GM18526 (cell line): Measurements from ENCODE around the gene BEST2.

Source experiments
- POLR2A ChIP-seq: IDR thresholded peaks from 3 replicates; pipeline ENCODE4 v1.6.1; 2011; ENCODE audit not compliant: insufficient read length; ENCODE audit errors: extremely low read depth

BEST2 gene

DNA sequence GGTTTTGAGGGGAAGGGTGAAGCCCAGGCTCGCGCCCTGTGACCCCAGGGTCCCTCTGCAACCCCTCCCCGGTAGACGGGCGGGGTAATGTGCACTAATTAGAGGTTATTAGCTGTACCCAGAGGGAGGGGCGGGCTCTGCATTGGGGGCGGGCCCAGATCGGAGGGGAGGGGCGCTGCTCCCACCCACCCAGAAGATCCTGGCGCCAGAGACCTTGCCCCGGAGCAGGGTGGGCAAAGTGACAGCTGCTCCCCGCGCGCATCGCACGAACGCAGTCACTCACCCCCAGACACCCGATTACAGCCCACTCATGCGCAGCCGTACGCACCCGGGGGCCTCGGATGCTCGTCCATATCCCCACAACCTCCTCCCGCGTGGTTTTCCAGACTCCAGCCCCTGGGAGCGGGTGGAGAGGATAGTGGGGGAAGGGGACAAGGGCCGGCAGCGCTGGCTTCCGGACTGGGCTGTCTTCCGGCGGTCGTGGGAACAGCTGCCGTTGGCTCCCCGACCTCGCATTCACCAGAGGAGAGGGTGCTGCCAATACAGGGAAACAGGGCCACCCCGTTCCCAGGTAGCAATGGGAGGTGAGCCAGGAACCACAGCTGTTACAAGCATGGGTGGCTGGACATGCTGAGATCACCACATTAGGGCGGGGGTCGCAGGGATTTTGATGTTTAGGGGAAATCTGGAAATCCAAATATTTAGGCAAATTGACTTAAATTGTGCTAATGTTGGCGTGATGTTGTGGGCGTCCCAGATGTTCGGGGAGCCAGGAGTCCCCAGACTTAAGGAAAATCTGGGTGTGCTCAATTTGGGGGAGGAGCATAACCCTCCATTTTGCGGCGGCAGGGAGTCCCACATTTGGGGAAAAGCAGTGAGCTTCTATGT is 26.7 kb downstream of the BEST2 start:
- peak; percentile 79 for TF ChIP-seq POLR2A

DNA sequence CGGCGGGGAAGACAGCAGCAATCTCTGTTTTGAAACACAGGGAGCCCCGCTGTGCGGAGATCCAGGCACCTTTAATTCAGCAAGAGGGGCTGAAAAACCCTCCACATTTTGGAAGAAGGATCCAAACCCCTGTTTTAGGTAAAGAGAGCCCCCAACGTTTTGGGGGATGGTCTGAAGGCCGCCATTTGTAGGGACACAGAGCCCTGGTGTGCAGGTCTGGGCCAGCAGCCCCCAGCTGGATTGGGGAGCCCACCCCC is 27.2 kb downstream of the BEST2 start:
- TF ChIP-seq POLR2A: no peak

DNA sequence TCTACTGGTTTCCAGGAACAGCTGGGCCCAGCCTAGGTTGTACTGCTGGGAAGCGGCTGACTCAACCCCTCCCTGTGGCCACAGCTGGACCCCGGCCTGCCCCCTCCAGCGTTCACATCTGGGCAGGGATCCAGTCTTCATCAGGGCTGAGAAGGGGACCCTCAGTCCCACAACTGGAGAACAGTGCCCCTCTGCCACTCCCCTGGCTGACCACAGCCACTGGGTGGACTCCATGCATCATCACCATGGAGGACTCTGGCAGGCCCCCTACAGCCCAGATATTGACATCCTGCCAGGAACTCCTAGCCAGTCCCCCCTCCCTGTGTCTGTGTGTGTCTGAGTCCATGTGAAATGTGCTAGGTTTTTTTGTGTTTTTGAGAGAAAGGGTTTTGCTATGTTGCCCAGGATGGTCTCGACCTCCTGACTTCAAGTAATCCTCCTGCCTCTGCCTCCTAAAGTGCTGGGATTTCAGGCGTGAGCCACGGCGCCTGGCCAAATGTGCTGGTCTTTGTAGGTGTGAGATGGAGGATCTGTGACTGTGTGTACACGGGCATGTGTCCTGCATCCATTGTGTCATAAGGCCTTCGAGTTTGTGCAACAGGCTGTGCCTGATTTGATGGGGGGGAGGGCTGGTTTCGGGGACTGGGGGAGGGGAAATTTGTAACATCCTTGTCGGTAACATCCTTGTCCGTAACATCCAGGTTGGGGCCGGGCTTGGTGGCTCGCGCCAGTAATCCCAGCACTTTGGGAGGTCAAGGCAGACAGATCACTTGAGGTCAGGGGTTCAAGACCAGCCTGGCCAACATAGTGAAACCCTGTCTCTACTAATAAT is 27.8 kb downstream of the BEST2 start:
- TF ChIP-seq POLR2A: no peak

DNA sequence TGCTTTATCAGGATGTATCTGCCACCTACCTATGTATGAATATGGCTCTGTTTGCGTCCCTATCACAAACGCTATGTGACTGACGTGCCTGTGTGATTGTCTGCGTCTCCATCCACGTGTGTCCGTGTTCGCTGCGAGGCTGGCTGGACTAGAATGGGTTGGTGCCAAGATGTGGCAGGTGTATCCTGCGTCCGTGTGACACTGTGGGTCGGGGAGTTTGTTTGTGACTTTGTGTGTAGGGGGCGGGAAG is 30.5 kb downstream of the BEST2 start:
- no peak for TF ChIP-seq POLR2A

DNA sequence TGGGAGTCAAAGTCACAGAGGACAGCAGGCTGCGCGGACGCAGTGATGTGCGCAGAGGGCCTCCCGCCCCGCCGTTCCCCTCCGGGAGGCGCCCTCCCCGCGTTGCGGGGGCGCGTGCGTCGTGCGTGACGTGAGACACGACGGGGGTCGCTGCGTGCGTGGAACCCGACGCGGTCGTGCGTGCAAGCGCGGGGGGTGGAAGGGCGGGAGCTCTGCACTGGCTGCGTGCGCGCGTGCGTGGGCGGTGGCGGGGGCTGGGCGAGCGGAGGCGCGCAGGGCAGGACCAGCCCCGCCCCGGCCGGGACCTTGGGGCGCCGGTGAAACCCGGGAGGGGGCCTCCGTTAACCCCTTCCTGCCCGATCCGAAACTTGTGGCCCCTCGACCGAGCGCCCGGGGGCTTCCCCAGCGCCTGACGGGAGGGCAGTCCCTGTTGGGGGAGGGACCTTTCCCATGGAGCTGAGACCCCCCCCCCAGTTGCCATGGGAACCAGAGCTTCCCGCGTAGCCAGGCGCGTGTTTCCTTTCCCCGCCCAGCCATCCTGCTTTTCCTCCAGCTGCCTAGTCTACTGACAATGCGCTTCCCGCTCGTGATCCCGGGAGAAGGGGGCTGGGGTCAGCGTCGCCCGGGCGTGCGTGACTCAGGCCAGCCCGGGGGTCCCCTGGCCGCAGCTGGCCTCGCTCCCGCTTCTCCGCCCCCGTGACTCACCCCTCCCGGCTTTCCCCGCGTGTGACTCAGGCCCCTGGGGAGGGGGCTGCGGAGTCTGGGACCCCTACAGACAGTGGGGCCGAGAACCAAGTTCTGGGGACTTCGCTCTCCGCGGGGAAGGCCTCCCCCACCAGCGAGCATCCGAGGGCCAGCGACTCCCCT is 31.1 kb downstream of the BEST2 start:
- TF ChIP-seq POLR2A: peak; percentile 44

DNA sequence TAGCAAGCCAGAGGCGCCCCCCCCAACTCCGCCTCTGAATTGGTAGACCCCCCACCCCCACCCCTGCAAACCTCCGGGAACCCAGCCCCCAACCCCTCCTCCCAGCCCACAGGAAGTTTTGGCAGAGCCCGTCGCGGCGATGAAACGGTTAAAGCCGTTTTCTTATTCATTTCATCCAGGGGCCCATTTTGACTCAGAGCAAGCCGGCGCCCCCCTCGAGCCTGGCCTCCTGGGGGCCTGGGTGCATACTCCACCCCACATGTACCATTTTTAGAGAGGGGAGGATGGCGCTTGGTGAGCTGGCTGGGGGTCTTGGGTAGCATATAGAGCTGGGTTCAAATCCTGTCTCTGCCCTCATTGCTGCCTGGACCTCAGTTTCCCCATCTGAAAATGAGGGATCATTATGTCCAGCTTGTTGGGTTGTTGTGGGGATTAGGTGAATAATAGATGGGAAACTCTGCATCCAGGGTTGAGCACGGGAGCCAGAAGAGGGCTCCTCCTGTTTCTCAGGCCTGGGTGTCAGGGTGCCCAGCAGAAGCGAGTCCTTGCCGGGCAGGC is 31.8 kb downstream of the BEST2 start:
- no peak for TF ChIP-seq POLR2A

DNA sequence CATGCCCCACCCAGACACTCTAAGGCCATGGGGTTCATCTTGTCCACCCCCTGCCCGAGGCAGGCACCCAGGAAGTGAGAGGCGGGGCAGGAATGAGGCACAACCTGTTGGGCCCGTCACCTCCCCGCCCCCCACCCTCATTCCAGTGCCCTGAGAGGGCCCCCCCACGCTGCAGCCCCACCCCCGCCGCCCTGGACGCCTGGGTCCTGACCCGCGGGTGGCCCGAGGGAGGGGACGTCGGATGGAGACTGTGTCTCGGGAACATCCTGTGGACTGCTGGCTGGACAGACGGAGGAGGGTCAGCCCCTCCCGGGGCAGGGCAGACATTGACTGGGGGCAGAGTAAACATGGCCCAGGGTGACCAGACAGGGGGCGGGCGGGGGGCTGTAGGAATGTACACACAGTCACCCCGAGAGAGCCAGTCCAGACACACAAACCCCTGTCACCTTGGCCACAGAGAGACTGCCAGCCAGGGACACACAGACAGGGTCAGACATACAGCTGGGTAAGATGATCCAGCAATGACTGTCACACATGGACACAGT is 32.3 kb downstream of the BEST2 start:
- peak; percentile 29 for TF ChIP-seq POLR2A

DNA sequence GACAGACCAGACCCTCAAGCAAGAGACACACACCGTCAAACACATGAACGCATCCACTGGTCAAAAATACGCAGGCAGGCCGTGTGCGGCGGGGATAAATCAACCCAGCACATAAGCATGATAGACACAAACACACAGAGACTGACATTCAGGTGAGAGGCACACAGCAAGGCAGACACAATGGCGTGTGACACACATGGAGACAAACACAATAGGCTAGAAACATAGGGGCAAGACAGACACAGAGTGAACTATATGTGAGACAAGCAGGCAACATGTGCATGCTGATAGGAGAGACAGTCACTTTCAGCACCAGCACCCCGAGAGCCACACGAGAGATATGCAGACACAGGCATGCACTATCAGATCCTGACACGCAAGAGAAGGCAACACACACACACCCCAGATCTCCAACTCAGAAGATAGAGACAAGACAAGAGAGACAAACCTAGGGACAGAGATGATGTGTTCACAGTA is 32.8 kb downstream of the BEST2 start:
- no peak for TF ChIP-seq POLR2A

DNA sequence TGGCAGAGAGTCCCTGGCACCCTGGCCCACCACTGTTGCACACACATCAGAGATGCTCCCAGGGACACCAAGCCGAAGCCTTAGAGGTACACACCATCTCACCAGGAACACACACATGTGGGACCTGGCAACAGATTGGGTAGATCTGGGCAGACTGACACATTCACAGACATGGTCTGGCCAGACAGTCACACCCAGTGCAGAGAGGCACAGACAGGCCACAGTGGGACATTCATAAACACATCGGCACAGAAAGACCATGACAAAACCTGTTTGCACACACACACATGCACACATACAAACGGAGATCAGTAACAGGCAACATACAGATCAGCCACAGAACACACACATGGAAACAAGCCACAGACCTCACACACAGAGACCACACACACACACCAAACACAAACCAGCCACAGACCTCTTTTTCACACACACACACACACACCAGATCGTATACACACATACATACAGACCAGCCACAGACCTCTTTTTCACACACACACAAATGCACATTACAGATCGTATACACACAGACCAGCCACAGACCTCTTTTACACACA is 33.4 kb downstream of the BEST2 start:
- no peak for TF ChIP-seq POLR2A

DNA sequence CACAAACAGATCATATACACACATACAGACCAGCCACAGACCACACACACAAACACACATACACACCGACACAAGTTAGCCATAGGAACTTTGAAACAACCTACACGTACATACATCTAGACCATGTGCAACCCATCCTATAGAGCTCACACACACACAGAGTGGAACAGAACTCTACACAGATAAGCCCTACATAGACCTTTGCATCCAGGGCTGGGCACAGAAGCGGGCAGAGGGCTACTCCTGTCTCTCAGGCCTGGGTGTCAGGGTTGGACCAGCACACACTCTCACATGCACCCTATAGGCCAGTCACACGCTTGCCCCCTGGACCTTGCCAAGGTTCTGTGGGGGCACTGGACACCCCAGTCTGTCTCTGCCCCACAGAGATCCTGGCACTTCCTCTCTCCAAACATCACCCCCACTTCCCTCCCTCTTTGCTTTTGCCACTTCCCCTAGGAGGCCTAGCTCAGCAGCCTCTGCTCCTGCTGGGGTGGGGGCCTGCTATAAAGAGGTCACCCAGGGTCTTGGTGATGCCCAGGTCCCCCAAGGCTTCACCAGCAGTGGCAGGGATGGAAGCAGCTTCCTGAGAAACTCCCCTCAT is 33.9 kb downstream of the BEST2 start:
- TF ChIP-seq POLR2A: no peak

DNA sequence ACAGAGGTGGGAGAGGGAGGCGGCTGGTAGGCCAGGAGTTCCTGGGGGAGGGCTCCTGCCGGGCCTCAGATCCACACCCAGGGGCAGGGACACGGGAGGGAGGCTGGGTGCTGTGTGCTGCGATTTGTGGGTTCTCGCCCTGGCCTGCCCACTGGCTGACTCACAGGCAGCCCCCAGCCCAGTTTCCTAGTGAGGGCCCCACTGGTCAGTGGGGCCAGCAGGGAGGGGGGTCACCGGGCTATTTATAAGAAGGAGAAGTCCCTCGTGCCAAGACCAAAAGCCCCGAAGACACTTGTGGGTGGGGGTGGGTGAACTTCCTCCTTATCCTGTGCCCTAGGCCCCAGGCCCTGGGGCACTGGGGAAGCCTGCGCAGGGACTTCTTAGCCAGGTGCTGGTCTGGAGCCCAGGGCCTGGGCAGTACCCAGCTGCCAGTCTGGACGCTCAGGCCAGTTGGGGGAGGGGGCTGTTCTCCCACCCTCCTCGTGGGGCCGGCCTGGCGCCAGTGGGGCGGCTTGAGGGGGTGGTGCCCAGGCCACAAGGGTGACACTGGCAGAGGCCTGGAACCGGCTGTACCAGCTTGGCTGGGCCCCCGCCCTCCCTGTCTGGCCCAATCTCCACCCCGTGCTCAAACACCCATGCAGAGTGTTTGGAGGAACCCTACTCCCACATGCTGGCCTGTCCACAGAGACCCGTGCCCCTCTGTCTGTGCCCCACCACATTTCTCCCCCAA is 34.7 kb downstream of the BEST2 start:
- TF ChIP-seq POLR2A: no peak

DNA sequence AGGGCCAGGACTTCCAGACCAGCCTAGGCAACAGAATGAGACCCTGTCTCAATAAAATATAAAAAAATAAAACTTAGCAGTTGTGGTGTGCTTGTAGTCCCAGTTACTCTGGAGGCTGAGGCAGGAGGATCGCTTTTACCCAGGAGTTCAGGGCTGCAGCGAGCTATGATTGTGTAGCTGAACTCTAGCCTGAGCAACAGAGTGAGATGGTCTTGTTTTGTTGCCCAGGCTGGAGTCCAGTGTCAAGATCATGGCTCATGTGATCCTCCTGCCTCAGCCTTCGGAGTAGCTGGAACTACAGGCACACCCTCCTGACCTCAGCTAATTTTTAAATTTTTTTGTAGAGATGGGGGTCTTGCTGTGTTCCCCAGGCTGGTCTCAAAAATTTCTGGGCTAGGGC is 35.4 kb downstream of the BEST2 start:
- TF ChIP-seq POLR2A: no peak

DNA sequence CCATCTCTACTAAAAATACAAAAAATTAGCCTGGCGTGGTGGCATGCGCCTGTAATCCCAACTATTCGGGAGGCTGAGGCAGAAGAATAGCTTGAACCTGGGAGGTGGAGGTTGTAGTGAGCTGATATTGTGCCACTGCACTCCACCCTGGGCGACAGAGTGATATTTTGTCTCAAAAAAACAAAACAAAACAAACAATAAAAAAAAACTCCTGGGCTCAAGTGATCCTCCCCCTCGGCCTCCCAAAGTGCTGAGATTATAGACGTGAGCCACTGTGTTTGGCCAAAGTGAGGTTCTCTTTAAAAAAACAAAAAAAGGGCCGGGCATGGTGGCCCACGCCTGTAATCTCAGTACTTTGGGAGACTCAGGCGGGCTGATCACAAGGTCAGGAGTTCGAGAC is 35.9 kb downstream of the BEST2 start:
- TF ChIP-seq POLR2A: no peak
